A549 treated with dexamethasone at 1 μM for 4 hours (cell line): ENCODE results near the gene GSS. TPM values are rescaled to one million over a fixed set of nuclear protein-coding genes. Genes with fewer than 3 reads are reported as not detected.

Experiments used
- total RNA-seq: library from RNA; stranded (reverse); fragments of 200-300 nt; extraction: Qiagen RNA extraction; gene quantifications from 5 replicates; pipeline ENCODE4 v1.2.3, GENCODE V29; 2022

Gene GSS
- 53.7 to 54.9 TPM (median 54.2 TPM) in 5 replicates for total RNA-seq

GRCh38 chr20:34955231-34956040, at the start of gene GSS, which contains the start of gene MYH7B:
Gene GSS (minus strand): TSS chr20:34955806. CDS start chr20:34951852, 3,954 bp downstream.
Gene MYH7B (plus strand): TSS chr20:34955868. CDS start chr20:34978006, 22,138 bp downstream.

Other genes starting within 250 kb of the GSS start
- gene NCOA6, start 130.2 kb downstream of the GSS start, total RNA-seq: 17.6 to 24.6 TPM (median 21.5 TPM) in 5 replicates
- gene GGT7, start 83.0 kb downstream of the GSS start, total RNA-seq: 5.3 to 7.8 TPM (median 6.6 TPM) in 5 replicates
- gene ACSS2, start 79.2 kb downstream of the GSS start, total RNA-seq: 7.8 to 11.4 TPM (median 10.2 TPM) in 5 replicates
- 0.03 to 0.18 TPM (median 0.16 TPM) in 5 replicates for gene MYH7B, start 62 bp upstream of the GSS start, total RNA-seq
- gene TRPC4AP, start 137.0 kb upstream of the GSS start, total RNA-seq: 50.4 to 66.0 TPM (median 61.1 TPM) in 5 replicates
- gene EDEM2, start 191.5 kb upstream of the GSS start, total RNA-seq: 50.1 to 59.6 TPM (median 58.6 TPM) in 5 replicates
- gene PROCR, start 216.3 kb upstream of the GSS start, total RNA-seq: 121 to 148 TPM (median 145 TPM) in 5 replicates